ENCODE data around the gene ERF.

- TF ChIP-seq REST (IDR thresholded peaks at IDR 0.05; ENCODE audit: low read depth, low read length) = no peak
- no peak for TF ChIP-seq MAX (IDR thresholded peaks at IDR 0.05; ENCODE audit: low read depth)
- TF ChIP-seq CTCF (IDR thresholded peaks at IDR 0.05) = no peak
Observed at GRCh38 chr19:42272989-42273406, 18.1 kb upstream of the ERF start.

Measured in SK-N-SH (cell line).